Stimulated activated CD4-positive, alpha-beta T cell treated with anti-CD3 and anti-CD28 coated beads, TNF-alpha, amount 100 ng/mL, for 48 hours (primary cell): ENCODE results near the gene HEATR1.
"Not testable (repeated sequence)": the region's sequence is repeated elsewhere in the genome, so short reads cannot be mapped to it uniquely, and the experiment has no call there.

Experiments
- DNase-seq, 3 donors: peaks; one replicate each; pipeline ENCODE4 v3.0.0-alpha.2; 2020; ENCODE audit warnings: low read depth in 3 of 3

Gene HEATR1

DNA sequence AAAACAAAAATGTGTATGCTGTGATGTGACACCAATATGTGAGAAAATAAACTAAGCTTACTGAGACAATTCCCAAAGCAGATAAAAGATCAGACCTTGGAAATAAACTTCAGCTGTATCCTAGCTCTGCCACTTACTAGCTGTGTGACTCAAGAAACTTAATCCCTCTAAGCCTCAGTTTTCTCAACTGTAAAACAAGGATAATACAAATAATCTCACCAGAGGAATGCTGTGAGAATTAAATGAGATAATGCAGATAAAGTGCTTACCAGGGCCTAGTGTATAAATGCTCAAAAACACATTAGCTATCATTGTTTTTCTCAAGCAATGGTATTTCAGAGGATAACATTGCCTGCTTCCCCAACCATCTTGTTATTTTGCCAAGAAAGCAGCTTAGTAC is 2.1 kb downstream of the HEATR1 start:
- DNase-seq = no peak

DNA sequence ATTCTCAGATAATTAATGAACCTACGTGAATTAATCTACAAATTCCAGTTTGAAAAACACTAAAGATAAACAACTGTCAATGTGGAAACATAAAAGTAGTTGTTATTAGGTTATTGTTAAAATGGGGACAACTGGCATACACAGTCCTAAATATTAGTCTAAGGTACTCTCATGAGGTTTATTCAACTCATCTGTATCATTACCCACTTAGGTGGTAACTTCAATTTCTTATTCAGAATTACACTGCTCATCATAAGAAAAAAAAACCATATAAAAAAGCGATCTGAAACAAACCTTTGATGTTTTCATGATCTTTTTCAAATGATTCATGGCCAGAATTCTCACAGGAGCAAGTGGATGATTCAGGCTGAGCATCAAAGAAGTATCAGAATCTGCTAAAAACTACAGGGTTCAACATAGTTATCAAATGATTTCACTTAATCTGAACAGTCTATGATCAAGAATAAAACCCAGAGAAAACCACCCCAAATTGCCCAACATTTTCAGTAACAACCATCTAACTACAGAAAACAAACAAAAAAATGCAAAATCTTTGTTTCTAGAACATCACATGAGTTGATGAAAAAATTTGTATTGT is 13.7 kb downstream of the HEATR1 start:
- no peak for DNase-seq

DNA sequence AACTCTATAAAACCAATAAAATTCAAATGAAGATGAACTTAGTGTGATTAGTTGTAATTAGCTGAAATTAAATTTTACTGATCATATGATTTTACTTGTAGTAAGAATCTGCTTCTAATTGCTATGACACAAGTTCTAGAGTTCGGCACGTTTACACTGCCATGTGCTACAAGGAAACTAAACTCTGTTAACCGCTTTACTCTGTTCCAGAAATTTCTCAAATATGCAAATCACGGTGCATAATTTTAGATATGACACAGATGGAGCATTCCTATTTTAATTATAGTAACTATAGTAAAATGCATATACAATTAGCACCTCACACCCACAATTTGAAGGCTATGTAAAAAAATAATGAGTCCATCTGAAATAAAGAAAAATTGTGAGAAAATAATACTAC is 14.8 kb downstream of the HEATR1 start:
- DNase-seq = no peak

DNA sequence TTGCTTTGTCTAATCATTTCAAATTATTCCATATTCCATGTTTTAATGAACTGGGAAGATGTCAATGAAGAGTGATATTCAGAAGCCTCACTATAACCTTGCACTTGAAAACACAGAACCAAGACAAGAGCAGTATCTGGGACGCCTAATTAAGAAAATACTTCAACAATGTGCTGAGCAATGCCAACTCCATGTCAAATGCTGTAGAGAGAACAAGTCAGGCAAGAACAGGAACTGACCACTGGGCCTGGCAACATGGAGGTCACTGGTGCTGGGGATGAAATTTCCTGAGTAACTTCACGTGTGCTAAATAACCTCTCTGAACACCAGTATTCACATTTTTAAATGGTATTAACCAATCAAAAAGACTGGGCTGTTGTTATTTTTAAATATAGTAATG is 22.8 kb downstream of the HEATR1 start:
- DNase-seq = no peak

GRCh38 chr1:236580404-236580803 is 23.9 kb downstream of the HEATR1 start:
- not testable (repeated sequence) for DNase-seq

DNA sequence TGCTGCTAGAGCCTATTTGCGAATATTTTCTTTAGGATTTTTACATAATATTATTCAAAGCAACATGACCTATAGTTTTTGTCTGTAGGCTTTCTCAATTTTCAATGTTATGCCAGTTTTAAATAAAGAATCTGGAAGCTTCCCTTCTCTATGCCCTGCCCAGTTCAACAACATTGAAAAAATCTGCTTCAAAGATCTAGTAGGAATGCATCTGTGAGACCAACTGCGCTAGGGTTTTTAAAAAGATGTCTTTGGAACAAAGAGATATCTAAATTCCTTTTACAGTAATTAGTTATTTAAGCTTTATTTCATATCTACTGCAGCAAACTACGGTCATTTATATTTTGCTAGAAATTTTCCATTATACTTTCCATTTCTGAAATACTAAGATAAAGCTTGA is 25.7 kb downstream of the HEATR1 start:
- DNase-seq = no peak

GRCh38 chr1:236577041-236577440 is 27.3 kb downstream of the HEATR1 start:
- DNase-seq = not testable (repeated sequence)

DNA sequence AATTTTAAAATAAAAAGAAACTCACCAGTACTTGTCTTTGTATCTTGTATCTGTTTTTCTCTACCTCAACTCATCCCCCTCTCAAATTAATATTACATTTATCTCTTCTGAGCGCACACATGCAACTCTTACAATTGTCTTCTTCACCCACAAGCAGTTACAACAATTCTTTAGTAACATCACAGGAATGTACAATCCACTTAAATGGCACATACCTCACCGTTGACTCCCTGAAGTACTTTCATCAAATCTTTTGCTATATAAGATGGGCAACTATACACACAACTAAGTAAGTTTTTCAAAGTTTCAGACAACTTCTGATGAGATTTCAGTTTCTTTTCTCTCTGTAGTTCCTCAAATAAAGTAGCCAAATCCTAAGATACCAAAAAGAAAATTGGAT is 28.3 kb downstream of the HEATR1 start:
- no peak for DNase-seq

- DNase-seq = no peak
These were observed 28.8 kb downstream of the HEATR1 start for GRCh38 chr1:236575523-236575922.

DNA sequence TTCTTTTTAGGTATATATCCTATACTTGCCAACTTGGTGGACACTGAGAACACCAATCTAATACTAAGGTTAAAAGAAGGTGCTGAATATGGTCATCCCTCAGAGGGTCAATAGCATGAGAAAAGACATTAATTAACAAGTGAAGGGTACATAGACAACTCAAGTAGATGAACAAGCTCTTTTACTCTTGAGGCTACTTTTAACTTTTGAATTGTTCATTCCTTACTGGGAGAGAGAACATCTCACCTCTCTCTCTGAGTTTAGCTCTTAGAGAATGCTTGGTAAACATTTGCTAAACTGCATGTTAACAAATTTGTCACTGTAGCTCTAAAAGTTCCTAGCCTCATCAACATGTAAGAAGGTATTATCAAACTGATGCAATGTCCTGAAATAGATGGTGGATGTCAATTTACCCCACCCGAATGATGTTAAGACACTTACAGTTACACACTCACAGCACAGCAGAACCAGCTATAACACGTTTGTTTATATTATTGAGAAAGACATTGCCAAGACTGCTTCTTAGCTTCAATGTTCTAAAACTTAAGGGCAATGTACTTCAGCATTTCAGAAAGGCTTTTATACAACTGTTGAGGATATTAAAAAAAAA is 35.9 kb downstream of the HEATR1 start:
- DNase-seq = no peak

- no peak for DNase-seq
These were observed 38.8 kb downstream of the HEATR1 start for GRCh38 chr1:236565530-236565929.

GRCh38 chr1:236561976-236562375 is 42.3 kb downstream of the HEATR1 start:
- no peak for DNase-seq

DNA sequence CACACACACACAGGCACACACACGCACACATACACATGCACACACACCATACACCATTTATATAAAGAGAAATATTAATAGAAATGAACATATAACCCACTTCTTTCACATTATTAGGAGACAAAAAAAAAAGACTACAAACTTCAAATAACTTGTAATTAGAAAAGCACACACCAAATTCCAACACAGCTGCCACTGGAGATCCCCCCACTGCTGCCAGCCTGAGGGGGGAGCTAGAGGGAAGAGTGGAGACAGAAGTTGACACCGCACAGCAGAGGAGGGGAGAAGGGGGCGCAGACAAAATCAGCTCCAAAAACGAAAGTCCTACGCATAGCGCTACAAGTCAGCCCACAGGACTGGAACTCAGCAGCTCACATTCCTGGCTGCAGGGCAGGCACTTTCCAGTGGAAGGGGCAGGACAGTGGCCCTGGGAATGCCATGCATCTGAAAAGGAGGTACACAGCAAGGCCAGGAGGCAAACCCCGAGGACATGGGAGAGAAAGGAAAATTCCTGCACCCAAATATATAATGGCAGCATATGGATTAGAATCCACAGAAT is 44.0 kb downstream of the HEATR1 start:
- no peak for DNase-seq

DNA sequence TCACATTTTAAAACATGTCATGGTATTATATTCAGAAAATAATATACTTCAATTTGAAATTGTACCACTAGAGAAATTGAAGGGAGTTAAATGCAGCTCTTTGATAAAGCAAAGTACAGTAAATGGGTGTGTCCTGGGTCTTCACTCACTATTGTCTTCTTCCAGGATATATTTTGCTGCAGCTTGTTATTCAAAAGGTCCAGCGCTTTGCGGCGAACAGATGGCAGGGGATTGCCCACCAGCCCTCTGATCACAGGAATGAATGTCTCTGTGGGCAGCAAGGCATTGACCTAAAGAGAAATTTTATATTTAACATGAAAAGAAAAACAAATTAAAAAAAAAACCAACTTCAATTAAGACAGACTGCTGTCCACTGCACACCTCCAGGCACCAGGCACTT is 45.5 kb downstream of the HEATR1 start:
- DNase-seq = no peak

GRCh38 chr1:236558081-236558480 is 46.2 kb downstream of the HEATR1 start:
- no peak for DNase-seq

DNA sequence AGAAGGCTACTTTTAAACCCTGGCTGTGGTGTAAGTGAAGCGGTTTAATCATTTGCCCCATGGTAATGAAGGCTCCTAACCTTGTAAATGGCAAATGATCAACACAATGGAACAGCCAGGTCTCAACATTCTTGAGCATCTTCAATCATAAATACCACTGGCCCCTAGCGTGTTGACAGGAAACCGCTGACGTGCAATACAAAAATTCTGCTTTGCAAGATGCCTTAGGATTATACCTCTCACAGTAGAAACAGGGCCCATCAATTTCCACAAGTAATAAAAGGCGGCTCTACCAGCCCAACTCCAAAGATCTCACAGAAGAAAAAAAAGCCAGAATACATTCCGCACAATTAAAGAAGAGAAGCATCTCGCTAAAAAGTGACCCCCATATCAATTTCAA is 47.7 kb downstream of the HEATR1 start:
- no peak for DNase-seq

DNA sequence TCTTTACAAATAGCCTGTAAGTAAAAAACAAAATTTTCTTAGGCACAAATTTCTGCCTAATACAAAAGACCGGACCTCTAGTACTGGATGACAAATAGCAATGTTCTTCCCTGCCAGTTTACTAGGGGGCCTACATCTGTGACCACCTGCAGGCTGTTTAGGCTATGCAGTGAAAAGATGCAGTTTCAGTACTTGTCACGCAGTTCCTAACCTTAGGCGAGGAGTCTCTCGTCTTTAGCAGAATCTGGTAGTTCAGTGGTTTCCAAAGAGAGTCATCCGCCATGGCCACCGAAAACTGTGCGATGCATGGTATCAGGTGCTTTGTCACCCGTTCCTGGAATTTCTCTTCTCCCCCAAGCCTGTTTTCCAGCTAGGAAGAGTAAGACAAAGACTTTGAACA is 50.9 kb downstream of the HEATR1 start:
- DNase-seq = no peak

GRCh38 chr1:236552901-236553300 is 51.4 kb downstream of the HEATR1 start:
- DNase-seq = no peak

- no peak for DNase-seq
These were observed 52.2 kb downstream of the HEATR1 start for GRCh38 chr1:236552096-236552495.

- no peak for DNase-seq
These were observed 53.1 kb downstream of the HEATR1 start for GRCh38 chr1:236550961-236551851.

DNA sequence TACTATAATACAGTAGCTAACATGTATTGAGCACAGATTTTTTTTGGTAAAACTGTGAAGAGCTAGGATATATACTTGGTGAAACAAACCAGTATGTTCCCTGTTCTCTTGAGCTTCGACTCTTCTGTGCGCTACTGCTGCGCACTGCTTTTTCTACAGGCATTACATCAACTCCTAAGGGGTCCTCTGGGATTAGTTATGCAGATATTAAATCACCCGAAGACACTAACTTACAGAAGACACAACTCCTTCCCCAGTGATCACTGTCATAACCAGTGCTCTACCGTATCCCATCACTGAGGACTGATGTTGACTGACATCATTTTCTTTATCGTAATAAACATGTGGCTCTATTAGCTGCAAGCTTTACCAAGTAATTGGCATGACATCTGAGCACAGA is 55.9 kb downstream of the HEATR1 start:
- no peak for DNase-seq

GRCh38 chr1:236545621-236546169 is 58.6 kb downstream of the HEATR1 start:
- DNase-seq = no peak
